IPS-18a (cell line): Measurements from ENCODE around the gene WSB1.

ENCODE experiments used
- H3K27ac ChIP-seq: one replicate; pipeline ENCODE4 v1.5.1; 2013; ENCODE audit warnings: low read length
- H3K27me3 ChIP-seq: one replicate; pipeline ENCODE4 v1.6.1; 2013; ENCODE audit warnings: mild to moderate bottlenecking, low read length; ENCODE audit not compliant: control insufficient read depth, insufficient read depth
- H3K36me3 ChIP-seq: one replicate; pipeline ENCODE4 v1.6.1; 2013; ENCODE audit warnings: low read depth, low read length; ENCODE audit not compliant: control insufficient read depth
- H3K4me1 ChIP-seq: one replicate; pipeline ENCODE4 v1.6.1; 2013; ENCODE audit warnings: low read depth, low read length; ENCODE audit not compliant: control insufficient read depth
- H3K4me3 ChIP-seq: one replicate; pipeline ENCODE4 v1.5.1; 2013; ENCODE audit warnings: low read length
- H3K9ac ChIP-seq: one replicate; pipeline ENCODE4 v1.6.1; 2013; ENCODE audit warnings: mild to moderate bottlenecking, low read length, moderate library complexity
- H3K9me3 ChIP-seq: one replicate; pipeline ENCODE4 v1.6.1; 2013; ENCODE audit warnings: low read depth, low read length; ENCODE audit not compliant: control insufficient read depth

Gene WSB1

GRCh38 chr17:27282054-27282551, 11.8 kb upstream of the WSB1 start:
- Histone ChIP-seq H3K27ac (no peak overlapping the region), H3K9ac (no peak overlapping the region), H3K36me3 (no peaks in the 10 kb centered on the region), H3K27me3 (no peaks in the 10 kb centered on the region), H3K4me3 (no peak overlapping the region), H3K4me1 (peaks cover 1% of the 10 kb centered on the region), H3K9me3 (no peaks in the 10 kb centered on the region)

- Histone ChIP-seq H3K9ac (no peak overlapping the region), H3K27me3 (no peaks in the 10 kb centered on the region), H3K9me3 (no peaks in the 10 kb centered on the region), H3K4me3 (no peak overlapping the region), H3K4me1 (no peaks in the 10 kb centered on the region), H3K36me3 (no peaks in the 10 kb centered on the region), H3K27ac (no peak overlapping the region)
These were observed 10.9 kb upstream of the WSB1 start for GRCh38 chr17:27283060-27283459.

- Histone ChIP-seq H3K27me3 (no peaks in the 10 kb centered on the region), H3K27ac (no peak overlapping the region), H3K9ac (no peak overlapping the region), H3K9me3 (no peaks in the 10 kb centered on the region), H3K4me1 (no peaks in the 10 kb centered on the region), H3K36me3 (no peaks in the 10 kb centered on the region), H3K4me3 (no peak overlapping the region)
These were observed 10.2 kb upstream of the WSB1 start for GRCh38 chr17:27283751-27284150.

- H3K9me3 ChIP-seq: no peaks in the 10 kb centered on the region
- H3K36me3 ChIP-seq: no peaks in the 10 kb centered on the region
- H3K27me3 ChIP-seq: no peaks in the 10 kb centered on the region
- no peaks in the 10 kb centered on the region for H3K4me1 ChIP-seq
- H3K27ac ChIP-seq: no peak overlapping the region
- H3K9ac ChIP-seq: no peak overlapping the region
- no peak overlapping the region for H3K4me3 ChIP-seq
These were observed 9.0 kb upstream of the WSB1 start for GRCh38 chr17:27284811-27285415.

GRCh38 chr17:27285516-27285915, 8.4 kb upstream of the WSB1 start:
- H3K27ac ChIP-seq: no peak overlapping the region
- H3K36me3 ChIP-seq: no peaks in the 10 kb centered on the region
- H3K4me1 ChIP-seq: no peaks in the 10 kb centered on the region
- no peak overlapping the region for H3K4me3 ChIP-seq
- no peaks in the 10 kb centered on the region for H3K9me3 ChIP-seq
- H3K9ac ChIP-seq: no peak overlapping the region
- H3K27me3 ChIP-seq: no peaks in the 10 kb centered on the region

GRCh38 chr17:27288183-27288582, 5.7 kb upstream of the WSB1 start:
- H3K9me3 ChIP-seq: no peaks in the 10 kb centered on the region
- H3K36me3 ChIP-seq: no peaks in the 10 kb centered on the region
- H3K4me1 ChIP-seq: peaks cover under 1% of the 10 kb centered on the region
- H3K9ac ChIP-seq: no peak overlapping the region
- no peaks in the 10 kb centered on the region for H3K27me3 ChIP-seq
- H3K27ac ChIP-seq: no peak overlapping the region
- H3K4me3 ChIP-seq: no peak overlapping the region

GRCh38 chr17:27289856-27290255, 4.1 kb upstream of the WSB1 start:
- Histone ChIP-seq H3K27ac (no peak overlapping the region), H3K4me3 (no peak overlapping the region), H3K9ac (no peak overlapping the region), H3K36me3 (no peaks in the 10 kb centered on the region), H3K27me3 (no peaks in the 10 kb centered on the region), H3K4me1 (peaks cover 6% of the 10 kb centered on the region), H3K9me3 (no peaks in the 10 kb centered on the region)

GRCh38 chr17:27290916-27291598, 2.9 kb upstream of the WSB1 start:
- no peak overlapping the region for H3K9ac ChIP-seq
- peaks cover 6% of the 10 kb centered on the region for H3K4me1 ChIP-seq
- H3K27ac ChIP-seq: no peak overlapping the region
- H3K9me3 ChIP-seq: no peaks in the 10 kb centered on the region
- H3K4me3 ChIP-seq: no peak overlapping the region
- no peaks in the 10 kb centered on the region for H3K27me3 ChIP-seq
- H3K36me3 ChIP-seq: no peaks in the 10 kb centered on the region

- peak overlapping the region; percentile 97 for H3K4me3 ChIP-seq
- peaks cover 10% of the 10 kb centered on the region for H3K4me1 ChIP-seq
- H3K9me3 ChIP-seq: no peaks in the 10 kb centered on the region
- H3K27ac ChIP-seq: peak overlapping the region; percentile 63
- no peaks in the 10 kb centered on the region for H3K36me3 ChIP-seq
- no peaks in the 10 kb centered on the region for H3K27me3 ChIP-seq
- peak overlapping the region; percentile 37 for H3K9ac ChIP-seq
These were observed 486 bp upstream of the WSB1 start for GRCh38 chr17:27293359-27293897.

- Histone ChIP-seq H3K27me3 (no peaks in the 10 kb centered on the region), H3K4me3 (peak overlapping the region; percentile 97), H3K36me3 (no peaks in the 10 kb centered on the region), H3K9me3 (no peaks in the 10 kb centered on the region), H3K9ac (peak overlapping the region; percentile 96), H3K4me1 (peaks cover 10% of the 10 kb centered on the region), H3K27ac (peak overlapping the region; percentile 89)
These were observed 1.0 kb downstream of the WSB1 start for GRCh38 chr17:27294689-27295630.

GRCh38 chr17:27295945-27296344, 2.0 kb downstream of the WSB1 start:
- Histone ChIP-seq H3K36me3 (no peaks in the 10 kb centered on the region), H3K4me3 (peak overlapping the region; percentile 97), H3K27ac (no peak overlapping the region), H3K4me1 (peaks cover 10% of the 10 kb centered on the region), H3K9me3 (no peaks in the 10 kb centered on the region), H3K9ac (no peak overlapping the region), H3K27me3 (no peaks in the 10 kb centered on the region)
